HCEC 1CT (cell line): ENCODE results near the gene RTN3.

ENCODE experiments used
- DNase-seq: peaks from one replicate; pipeline ENCODE4 v3.0.0-alpha.2; 2017

The RTN3 gene

DNA sequence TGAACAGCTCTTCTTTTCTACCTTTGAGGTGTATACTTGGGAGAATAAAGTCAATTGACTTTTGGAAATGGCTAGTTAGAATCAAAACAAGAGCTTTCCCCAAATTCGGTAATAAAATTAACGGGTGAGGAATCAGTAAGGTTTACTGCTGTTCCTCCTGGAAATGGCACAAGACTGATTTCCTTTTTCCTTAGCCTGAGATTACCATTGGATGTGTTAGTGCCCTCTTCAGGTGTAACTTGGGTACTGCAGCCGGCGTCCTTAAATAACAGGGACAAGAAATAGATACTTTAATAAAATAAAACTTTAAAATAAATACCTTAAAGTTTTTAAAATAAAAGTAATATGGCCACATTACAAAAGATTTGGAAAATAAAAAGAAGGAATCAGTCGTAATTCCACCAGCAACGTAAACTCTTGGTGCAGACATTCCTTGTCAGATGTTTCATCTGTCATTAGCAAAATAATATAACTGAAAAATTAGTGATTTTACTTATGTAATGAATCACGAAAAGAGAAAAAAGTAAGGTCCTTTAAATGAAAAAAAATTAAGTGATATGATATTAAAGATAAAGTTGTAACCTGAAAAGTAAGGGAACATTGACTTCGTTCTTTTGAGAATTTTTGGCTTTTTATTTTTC is 57.5 kb downstream of the RTN3 start:
- DNase-seq = peak; percentile 64

DNA sequence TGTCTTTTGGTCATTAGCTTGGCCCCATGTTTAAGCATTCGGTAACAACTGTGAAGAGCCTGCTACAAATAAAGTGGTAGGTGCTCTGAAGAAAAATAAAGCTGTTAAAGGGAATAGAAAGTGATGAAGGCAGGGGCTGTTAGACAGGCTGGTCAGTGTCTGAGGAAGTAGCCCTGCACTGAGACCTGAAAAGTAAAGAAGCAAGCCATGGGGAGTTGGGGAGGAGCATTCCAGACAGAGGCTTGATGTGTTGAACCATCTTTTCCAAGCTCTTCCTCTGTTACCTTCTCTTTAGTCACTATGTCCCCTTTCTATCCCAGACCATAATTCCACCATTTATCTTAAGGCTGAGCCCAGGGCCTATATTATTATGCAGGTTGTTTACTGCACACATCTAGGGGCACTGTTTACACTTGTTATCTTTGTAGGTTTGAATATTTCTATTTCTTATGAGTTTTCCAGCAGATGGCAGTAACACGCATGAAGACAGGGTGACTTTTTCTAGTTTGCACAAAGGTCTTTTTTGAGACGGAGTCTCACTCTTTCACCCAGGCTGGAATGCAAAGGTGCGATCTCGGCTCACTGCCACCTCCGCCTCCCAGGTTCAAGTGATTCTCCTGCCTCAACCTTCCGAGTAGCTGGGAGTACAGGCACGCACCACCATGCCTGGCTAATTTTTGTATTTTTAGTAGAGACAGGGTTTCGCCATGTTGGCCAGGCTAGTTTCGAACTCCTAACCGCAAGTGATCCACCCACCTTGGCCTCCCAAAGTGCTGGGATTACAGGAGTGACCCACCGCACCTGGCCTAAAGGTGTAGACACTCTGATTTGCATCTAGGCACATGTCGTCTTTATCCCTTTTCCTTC is 64.2 kb downstream of the RTN3 start:
- DNase-seq = no peak

DNA sequence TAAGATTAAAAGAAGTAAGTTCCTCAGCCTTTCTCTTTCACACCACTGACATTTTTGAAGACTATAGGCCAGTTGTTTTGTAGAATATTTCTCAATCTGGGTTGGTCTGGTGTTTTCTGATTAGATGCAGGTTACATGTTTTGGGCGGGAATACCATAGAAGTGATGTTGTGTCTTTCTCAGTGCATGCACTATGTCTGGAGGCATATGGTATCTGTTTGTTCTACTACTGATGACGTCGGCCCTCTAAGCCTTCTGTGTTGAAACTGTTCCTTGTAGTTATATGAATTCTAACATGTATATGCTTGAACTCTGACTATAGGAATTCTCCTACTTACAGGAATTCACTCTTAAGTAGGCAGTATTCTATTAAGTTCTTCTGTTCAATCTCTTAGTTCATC is 65.7 kb downstream of the RTN3 start:
- DNase-seq = no peak

DNA sequence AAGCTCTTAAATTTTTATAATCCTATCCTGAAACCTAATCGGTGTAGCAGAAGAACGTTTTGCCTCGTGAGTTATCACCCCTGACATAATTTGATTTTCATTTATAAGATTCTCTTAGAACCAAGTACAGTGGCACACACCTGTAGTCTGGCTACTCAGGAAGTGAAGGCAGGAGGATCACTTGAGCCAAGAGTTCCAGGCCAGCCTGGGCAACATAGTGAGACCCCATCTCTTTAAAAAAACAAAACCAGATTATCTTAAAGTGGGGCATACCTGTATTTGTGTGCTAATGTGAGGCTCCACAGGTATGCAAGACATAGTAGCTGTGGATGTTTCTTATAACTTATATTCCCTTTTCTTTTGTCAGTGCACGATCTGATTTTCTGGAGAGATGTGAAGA is 68.3 kb downstream of the RTN3 start:
- no peak for DNase-seq

DNA sequence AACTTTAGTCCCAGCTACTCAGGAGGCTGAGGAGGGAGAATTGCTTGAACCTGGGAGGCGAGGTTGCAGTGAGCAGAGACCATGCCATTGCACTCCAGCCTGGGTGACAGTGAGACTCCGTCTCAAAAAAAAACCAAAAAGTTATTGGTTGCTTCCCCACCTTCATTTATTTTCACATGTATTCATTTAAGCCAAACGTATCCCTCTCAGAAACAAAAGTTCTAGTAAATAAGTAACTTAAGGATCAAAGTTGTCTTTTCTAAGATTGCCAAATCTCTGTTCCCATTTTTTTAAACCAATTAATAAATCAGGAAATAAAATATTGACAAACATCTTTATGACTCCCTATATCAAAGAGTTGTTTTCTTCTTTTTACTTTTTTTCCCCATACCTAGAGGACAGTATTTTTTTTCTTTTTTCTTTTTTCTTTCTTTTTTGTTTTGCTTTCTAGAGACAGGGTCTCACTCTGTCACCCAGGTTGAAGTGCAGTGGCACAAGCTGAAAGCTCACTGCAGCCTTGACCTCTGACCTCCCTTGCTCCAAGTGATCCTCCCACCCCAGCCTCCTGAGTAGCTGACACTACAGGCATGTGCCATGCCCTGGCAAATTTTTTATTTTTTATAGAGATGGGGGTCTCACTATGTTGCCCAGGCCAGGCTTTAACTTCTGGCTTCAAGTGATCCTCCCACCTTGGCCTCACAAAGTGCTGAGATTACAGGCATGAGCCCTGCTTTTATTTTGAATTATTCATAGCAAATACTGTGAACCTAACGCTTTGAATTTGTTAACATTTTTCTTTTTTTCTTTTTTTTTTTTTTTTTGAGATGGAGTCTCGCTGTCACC is 75.8 kb downstream of the RTN3 start:
- DNase-seq = no peak

DNA sequence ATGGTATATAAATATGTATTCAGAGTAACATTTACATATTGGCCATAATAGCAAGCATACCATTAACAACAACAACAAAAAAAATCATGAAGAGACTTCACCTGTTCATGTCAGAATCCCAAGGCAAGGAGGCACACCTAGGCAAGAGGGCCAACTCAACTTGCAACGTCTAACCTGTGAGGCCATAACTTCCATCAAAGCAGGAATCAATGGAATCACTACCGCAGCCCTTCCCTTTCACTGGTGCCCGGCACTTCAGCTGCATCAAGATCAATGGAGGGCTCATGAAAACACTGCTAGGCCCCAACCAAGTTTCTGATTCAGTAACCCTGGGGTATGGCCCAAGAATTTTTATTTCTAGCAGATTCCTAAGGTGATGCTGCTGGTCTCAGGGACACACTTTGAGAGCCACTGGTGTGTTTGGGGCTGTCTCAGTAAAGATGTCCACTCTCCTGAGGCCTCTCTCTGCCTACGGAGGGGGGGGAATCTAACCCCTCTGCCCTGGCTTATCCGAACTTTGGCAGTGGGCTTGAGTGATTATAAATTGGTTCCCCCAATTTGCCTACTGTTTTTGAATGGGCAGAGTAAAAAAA is 79.3 kb downstream of the RTN3 start:
- no peak for DNase-seq

DNA sequence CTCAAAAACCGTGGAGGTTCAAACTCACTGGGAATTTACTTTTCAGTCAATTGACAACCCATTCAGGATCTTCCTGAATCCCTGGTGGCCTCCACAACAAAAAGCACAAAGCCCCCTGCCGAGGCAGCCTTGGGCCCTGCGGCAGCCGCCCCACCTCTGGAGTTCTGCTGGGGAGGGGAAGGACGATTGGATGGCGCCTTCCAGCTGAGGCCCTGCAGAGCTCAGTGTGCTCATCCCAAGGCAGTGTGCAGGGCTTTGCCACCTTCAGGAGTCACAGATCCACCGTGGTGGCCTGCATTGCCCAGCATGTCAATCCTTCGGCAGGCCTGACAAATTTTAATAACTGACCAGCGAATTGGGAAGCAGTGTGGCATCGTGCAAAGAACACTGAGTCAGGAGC is 79.9 kb downstream of the RTN3 start:
- no peak for DNase-seq

DNA sequence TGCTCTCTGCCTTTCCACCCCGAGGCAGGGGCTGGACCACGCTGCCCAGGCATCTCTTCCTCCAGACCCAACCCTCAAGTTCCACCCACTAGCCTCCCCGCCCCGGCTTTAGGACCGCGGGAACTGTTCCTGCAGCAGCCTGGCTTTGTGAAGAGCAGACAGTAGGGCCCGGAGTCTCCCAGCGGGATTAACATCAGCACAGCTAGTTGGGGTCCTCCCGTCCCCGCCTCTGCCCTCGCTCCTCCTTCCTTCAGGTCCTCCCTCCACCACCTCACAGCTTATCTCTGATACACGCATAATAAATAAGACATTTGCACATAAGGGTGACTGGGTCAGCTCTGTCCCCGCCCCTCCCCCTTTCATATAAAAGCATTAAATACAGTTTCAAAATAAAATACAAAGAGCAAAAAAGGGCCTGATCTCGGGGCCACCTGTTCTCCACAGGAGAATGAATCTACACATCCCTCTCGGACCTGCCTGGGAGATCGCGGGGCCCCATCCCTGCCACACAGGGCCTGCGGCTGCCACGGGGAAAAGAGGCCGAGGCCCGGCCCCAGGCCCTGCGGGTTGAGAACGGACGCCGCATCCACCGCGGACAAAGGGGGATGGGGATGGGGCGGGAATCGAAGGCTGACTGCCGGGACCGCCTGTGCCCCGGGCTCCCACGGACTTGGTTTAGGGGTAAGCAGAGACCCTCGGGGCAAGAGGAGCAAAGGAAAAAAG is 80.8 kb downstream of the RTN3 start:
- DNase-seq = no peak

DNA sequence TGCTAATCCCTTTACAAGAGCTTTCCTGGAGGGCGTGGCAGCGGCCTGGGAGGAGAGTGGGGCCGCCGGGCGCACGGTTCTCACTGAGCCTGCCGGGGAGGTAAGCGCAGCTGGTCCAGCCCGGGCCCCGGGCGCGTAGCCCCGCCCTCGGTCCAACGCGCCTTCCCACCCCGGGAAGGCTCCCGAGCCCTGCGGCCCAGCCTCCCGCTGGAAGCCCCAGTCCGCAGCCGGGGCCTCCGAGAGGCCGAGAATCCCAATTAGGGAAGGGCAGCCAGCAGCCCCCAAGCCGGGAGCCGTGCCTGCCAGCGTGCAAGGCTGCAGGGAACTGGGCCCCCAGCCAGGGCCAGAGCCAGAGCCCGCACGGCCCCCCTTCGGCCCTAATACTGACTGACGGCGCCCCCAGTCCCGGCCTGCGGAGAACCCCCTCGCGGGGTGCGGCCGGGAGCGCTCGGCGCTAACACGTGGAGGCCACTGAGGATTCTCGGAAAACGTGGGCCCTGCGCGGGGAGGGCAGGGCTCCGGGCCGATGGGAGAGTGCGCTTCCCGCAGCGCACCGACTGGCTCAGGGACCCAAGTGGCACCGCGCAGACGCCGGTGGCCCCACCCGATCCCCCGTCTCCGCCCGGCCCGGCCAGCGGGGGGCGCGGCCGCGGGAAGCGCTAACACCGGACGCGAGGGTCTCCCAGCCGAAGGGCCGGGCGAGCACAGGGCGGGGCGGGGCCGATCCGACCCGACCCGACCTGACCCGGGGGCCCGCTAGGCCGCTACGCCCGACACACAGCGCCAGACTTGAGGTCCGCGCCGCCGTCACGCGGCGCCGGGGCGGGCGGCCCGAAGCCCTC is 81.6 kb downstream of the RTN3 start:
- peak; percentile 28 for DNase-seq

DNA sequence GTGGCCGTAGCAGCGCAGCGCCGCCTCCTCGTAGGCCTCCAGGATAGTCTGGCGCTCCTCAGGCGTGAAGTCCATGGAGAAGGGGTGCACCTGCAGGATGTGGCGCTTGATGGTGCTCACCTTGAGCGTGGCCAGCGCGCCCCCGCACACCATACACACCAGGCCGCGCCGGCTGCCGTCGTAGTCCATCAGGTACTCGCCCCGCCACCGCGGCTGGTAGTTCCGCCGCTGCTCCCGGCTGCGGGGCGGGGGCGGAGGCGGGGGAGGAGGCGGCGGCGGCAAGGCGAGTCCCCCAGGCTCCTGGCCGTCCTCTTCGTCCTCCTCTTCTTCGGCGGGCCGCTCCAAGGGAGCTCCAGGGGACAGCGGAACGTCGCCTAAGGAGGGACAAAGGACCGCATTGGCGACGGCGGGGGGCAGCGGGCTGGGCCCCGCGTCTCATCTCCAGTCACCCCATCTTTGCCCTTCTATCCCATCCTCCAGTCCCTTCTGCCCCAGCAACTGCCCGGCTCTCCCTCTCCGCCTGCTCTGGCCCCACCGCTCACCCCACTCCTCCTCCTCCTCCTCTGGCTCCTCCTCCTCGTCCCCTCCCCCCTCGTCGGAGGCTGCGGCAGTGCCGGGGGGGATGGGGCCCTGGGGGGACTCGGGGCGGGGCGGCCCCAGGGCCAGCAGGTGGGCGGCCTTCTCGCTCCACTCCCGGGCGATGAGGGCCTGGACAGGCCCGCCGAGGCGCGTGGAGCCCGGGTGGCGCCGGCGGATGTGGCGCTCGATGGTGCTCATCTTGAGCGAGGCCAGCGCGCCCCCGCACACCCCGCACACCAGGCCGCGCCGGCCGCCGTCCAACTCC is 82.4 kb downstream of the RTN3 start:
- peak; percentile 27 for DNase-seq

DNA sequence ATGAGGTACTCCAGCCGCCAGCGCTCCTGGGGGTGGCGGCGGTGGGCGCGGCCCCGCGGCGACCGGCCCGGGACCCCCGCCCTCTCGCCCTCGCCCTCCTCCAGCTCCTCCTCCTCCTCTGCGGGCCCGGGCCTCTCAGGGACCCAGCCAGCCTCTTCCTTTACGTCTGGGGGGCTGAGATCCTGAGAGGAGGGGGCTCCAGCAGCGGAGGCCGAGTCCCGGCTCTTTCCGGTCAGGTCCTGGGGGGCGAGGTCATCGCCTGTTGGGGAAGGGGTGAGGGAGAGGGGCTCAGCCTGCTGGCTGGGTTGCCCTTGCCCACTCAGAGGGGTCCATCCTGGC is 83.0 kb downstream of the RTN3 start:
- no peak for DNase-seq

DNA sequence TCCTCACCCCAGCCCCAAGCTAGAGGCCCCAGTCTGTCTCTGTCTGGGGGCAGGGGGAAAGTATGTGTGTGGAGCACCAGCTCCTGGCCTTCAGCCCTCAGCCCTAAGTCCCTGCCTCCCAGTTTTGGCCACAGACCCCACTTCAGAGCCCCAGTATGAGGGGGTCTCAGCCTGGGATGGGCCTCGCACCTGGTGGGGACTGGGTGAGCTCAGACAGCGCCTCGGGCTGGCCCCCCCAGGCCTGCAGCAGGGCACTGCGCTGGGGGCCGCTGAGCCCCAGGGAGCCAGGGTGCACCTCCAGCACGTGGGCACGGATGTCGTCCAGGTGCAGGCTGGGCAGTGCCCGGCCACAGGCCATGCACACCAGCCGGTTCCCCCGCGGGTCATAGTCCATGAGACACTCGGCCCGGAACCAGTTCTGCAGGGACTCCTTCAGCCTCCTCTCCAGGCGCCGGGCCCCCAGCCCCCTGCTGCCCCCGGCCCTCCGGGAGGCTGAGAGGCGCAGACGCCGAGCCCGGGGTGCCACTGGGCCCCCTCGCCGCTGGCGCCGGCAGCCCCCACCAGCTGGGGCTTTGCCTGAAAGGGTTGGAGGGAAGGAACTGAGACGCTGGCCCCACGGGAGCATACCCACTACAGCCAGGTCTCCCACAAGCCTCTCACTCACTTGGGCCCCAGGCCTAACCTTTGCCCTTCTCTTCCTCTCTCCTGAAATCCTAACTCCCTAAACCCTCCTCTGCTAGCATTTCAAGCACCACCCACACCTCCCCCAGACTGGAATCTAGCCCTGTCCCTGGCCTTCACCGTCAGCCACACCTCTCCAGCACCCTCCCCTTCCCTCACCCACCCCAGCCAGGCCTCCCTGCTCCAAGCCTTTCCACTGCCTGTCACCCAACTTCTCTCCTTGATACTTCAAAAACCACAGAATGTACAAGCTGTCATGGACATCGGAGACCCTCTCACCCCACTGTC is 83.7 kb downstream of the RTN3 start:
- no peak for DNase-seq

DNA sequence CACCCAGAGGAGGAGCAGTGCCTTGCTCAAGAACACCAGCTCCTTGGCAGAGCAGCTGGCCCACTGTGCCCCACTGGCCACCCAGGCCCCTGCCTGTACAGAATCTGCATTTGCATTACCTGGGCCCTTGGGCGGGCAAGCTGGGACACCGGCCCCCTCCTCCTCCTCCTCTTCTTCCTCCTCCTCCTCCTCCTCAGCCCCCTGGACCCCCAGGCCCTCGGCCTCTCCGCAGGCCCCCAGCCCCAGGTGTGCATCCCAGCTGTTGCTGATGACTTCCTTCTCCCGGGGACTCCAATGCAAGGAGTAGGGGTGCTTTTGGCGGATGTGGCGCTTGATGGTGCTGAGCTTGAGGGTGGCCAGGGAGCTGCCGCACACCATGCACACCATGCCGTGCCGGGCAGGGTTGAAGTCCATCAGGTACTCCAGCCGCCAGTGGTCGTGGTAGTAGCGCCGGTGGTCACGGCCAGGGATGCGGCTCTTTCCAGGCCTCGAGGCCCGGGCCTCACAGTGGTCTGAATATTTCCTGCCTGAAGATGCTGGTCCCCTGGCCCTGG is 84.5 kb downstream of the RTN3 start:
- no peak for DNase-seq

DNA sequence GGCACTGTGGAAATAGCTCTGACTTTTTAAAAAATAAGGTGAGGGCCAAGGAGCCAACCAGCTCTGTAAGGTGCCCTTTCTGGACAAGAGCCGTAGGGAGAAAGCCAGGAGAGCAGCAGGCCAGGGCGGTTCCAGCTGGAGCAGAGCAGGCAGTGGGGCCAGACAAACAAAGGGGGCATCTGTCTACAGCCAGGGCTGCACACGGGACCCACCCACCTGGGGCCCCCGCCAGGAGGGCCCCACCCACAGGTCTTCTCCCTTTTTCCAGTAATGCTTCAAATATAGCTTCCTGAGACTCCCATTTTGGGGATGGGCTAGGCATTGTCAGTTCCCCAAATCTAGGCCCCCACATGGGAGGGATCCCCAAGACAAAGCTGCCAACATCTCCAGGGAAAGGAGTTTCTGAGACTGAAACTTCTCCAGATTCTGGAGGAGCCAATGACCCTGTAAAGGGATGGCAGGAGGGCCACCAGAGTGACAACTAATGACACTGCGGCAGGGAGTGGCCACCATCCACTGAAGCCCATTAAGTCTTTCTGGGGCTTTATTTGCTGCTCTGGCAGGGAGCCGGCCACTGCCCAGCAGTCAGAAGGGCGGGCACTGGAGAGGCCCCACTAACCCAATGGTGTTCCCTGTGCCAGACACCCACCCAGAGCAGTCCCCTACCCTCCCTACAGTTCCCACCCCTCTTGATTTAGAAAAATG is 85.4 kb downstream of the RTN3 start:
- no peak for DNase-seq

DNA sequence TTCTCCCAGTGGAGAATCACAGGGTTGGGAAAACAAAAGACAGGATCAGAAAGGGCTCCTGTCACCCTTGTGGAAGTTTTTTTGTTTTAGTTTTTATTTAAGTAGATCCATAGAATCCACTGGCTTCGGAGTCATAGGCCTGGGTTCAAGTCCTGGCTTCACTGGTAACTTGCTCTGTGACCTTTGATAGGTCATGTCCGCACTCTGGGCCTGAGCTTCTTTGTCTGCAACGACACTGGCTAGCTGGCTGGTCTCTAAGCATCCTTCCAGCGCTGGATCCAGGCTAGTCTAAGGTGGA is 85.9 kb downstream of the RTN3 start:
- no peak for DNase-seq

DNA sequence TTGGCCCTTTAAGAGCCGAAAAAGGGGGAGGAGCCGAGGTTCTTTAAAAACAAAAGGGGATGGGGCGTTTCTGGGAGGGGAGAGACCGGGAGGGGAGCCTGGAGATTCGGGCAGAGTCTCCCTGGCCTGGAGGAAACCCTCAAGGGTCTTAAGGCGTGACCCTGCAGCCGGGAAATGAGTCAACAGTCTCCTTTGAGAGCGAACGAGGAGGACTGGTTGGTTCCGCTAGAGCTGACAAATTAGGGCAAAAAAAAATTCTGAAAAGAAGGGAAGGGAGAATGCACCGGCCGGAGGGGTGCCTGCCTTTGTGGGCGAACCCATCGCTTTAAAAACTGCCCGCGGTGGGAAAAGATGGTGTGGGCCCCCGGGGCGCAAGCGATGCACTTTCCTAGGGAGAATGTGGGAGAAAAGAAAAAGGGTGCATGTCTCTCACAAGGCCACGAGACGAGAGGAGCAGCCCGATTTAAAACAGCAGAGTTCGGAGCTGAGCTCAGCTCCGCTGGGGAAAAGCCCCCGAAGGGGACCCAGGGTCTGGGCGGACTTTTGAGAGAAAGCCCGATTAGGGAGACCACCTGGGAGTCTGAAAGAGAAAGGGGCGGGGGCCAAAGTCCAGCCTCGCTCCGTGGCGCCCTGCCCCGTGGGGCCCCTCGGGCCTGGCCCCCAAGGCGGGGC is 86.4 kb downstream of the RTN3 start:
- DNase-seq = peak; percentile 74

DNA sequence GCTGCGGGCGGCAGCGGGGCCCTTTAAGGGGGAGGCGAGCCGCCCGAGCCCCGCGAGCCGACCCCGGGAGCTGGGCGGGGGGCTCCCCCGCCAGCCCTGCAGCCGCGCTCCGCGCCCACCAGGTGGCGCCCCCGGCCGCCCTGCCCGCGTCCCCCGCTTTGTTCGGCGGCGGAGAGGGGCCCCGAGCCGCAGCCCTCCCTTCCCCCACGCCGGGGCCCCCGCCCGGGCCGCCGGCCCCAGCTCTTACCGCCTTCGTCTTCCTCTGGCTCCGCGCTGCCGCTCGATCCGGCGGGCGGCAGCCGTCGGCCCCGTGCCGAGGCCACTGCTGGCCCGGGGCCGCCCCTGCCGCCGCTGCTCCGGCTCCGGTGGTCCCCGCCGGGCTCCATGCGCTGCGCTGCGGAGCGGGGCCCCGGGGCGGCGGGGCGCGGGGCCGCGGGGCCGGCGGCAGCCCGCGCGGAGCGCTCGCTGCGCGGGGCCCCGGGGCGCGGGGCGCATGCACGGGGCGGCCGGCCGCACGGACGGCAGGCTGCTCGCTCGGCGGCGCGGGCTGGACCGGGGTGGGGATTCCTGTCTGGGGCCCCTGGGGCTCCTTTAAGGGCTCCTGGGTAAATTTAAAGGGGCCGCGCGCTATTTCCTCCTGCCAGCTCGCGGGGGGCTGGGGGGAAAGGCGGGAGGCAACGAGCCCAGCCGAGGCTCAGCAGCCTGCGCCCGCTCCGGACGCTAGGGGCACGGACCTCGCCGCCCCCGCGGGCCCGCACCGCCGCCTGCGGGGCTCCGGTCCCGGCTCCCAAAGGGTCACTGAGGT is 87.1 kb downstream of the RTN3 start, which contains the start of gene ZFTA:
ZFTA (minus strand) TSS at position 539 of the 805 bp plus-strand sequence; CDS start at position 386, 153 bp downstream.
- peak; percentile 61 for DNase-seq
